HG03432 (cell line): Measurements from ENCODE around the gene FYCO1.
"Not testable (repeated sequence)": the region's sequence is repeated elsewhere in the genome, so short reads cannot be mapped to it uniquely, and the experiment has no call there.

Experiments used
- ATAC-seq: cut with Tn5 transposase; IDR thresholded peaks from one replicate; pipeline ENCODE4 v1.9.1; 2021; ENCODE audit warnings: mild to moderate bottlenecking, moderate library complexity; ENCODE audit not compliant: unreplicated experiment

FYCO1 gene

GRCh38 chr3:45995236-45996192 lies at the start of gene FYCO1:
Gene FYCO1, minus strand, starts transcription at chr3:45995824. Its CDS starts 10,914 bp downstream, at chr3:45984910.
- ATAC-seq = peak; percentile 91

GRCh38 chr3:46038916-46039315 lies 43.3 kb upstream of the FYCO1 start:
- no peak for ATAC-seq

GRCh38 chr3:46038071-46038470 lies 42.4 kb upstream of the FYCO1 start:
- not testable (repeated sequence) for ATAC-seq

- no peak for ATAC-seq
Observed at GRCh38 chr3:46036191-46036590, 40.6 kb upstream of the FYCO1 start.

GRCh38 chr3:46031747-46032146 lies 36.1 kb upstream of the FYCO1 start:
- no peak for ATAC-seq

- no peak for ATAC-seq
Observed at GRCh38 chr3:46031269-46031668, 35.6 kb upstream of the FYCO1 start.

GRCh38 chr3:46030626-46031025 lies 35.0 kb upstream of the FYCO1 start:
- ATAC-seq = no peak

- ATAC-seq = no peak
Observed at GRCh38 chr3:46029953-46030543, 34.4 kb upstream of the FYCO1 start.

- ATAC-seq = no peak
Observed at GRCh38 chr3:46027736-46028397, 32.2 kb upstream of the FYCO1 start.

- no peak for ATAC-seq
Observed at GRCh38 chr3:46027021-46027705, 31.5 kb upstream of the FYCO1 start, which contains the start of gene XCR1. Gene XCR1, minus strand, starts transcription at chr3:46027483. Its CDS starts 5,536 bp downstream, at chr3:46021947.

- no peak for ATAC-seq
Observed at GRCh38 chr3:46025139-46025538, 29.5 kb upstream of the FYCO1 start.

GRCh38 chr3:46024131-46024530 lies 28.5 kb upstream of the FYCO1 start:
- ATAC-seq = no peak

- no peak for ATAC-seq
Observed at GRCh38 chr3:46022909-46023785, 27.5 kb upstream of the FYCO1 start.

- no peak for ATAC-seq
Observed at GRCh38 chr3:46021516-46021915, 25.9 kb upstream of the FYCO1 start.

- no peak for ATAC-seq
Observed at GRCh38 chr3:46020766-46021510, 25.3 kb upstream of the FYCO1 start.

GRCh38 chr3:46019707-46020106 lies 24.1 kb upstream of the FYCO1 start:
- no peak for ATAC-seq

GRCh38 chr3:46017720-46018119 lies 22.1 kb upstream of the FYCO1 start:
- ATAC-seq = no peak

- ATAC-seq = no peak
Observed at GRCh38 chr3:46013316-46014094, 17.9 kb upstream of the FYCO1 start.
